ENCODE data around the gene TEX51. TPM values are rescaled to one million over a fixed set of nuclear protein-coding genes. Genes with fewer than 3 reads are reported as not detected.

TEX51 gene
- total RNA-seq, 6 experiments from 2014 or later, result 0.66 TPM; not detected in 5

DNA sequence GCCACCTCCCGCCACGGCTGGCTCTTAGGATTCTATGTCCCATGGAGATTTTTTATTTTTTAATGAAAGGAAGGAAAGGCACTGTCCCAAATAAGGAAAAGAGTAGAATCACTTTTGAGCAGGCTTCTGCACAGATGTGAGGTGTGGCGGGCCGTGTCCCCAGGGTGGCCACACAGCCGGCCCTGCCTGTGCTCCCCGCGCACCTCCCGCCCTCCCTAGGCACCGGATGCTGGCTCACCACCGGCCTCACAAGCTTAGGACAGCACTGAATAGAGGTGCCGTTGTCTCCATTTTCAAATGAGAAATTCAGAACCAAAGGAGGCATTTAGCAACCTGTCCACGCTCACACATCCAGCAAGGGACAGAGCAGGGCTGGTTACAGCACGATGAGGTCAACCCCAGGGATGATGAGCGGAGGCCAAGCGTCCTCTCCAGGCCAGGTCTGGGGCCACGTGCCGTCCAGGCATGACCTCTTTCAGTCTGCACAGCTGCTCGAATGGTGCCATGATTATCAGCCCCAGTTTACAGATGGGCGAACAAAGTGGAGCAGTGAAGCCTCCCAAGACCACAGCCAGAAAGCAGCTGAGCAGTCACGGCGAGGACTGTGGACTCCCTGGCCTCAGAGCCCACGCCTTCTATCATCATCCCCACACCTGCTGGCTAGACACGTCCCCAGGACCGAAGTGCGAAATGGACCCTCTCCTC, 20.7 kb upstream of the TEX51 start:
- Histone ChIP-seq H3K4me3 (no peak overlapping the region), H3K9me3 (no peaks in the 10 kb centered on the region), H3K4me1 (no peaks in the 10 kb centered on the region), H3K27me3 (no peaks in the 10 kb centered on the region), H3K36me3 (no peaks in the 10 kb centered on the region), H3K27ac (no peak overlapping the region)
- intact Hi-C loops (cut with DNase I), result no loop called here
- DNase-seq (peak in 1 of 3 donors; percentile 31), ATAC-seq (no peak)
- WGBS (ENCODE audit: insufficient coverage, low coverage, low lambda C conversion rate, missing lambda C conversion rate), result 79% methylated on average over 15 of the region's 25 CpGs
- TF ChIP-seq, protein P1, sequence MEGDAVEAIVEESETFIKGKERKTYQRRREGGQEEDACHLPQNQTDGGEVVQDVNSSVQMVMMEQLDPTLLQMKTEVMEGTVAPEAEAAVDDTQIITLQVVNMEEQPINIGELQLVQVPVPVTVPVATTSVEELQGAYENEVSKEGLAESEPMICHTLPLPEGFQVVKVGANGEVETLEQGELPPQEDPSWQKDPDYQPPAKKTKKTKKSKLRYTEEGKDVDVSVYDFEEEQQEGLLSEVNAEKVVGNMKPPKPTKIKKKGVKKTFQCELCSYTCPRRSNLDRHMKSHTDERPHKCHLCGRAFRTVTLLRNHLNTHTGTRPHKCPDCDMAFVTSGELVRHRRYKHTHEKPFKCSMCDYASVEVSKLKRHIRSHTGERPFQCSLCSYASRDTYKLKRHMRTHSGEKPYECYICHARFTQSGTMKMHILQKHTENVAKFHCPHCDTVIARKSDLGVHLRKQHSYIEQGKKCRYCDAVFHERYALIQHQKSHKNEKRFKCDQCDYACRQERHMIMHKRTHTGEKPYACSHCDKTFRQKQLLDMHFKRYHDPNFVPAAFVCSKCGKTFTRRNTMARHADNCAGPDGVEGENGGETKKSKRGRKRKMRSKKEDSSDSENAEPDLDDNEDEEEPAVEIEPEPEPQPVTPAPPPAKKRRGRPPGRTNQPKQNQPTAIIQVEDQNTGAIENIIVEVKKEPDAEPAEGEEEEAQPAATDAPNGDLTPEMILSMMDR (IDR thresholded peaks at IDR 0.05), result no peak
- TF ChIP-seq POLR2A (IDR thresholded peaks at IDR 0.05), result no peak

DNA sequence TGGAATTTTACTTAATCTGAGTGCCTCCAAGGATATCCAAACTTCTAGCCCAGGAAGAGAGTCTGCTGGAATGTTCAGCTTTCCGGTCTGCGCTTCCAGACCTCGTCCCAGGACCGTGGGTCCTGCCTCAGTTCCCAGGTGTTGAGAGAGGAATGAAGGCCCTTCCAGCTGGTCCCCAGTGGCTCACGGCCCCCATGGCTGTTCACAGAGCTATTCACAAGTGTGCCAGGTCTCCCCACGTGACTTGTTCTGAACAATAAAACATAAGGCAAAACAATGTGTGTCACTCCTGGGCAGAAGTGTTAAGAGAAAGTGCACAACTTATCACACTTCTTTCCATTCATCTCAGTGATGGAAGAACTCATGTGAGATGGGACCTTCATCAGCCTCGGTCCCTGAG, 20.1 kb upstream of the TEX51 start:
- ATAC-seq, result no peak
- no peaks in the 10 kb centered on the region for H3K9me3 ChIP-seq
- peak in 1 of 3 donors; percentile 13 for DNase-seq

DNA sequence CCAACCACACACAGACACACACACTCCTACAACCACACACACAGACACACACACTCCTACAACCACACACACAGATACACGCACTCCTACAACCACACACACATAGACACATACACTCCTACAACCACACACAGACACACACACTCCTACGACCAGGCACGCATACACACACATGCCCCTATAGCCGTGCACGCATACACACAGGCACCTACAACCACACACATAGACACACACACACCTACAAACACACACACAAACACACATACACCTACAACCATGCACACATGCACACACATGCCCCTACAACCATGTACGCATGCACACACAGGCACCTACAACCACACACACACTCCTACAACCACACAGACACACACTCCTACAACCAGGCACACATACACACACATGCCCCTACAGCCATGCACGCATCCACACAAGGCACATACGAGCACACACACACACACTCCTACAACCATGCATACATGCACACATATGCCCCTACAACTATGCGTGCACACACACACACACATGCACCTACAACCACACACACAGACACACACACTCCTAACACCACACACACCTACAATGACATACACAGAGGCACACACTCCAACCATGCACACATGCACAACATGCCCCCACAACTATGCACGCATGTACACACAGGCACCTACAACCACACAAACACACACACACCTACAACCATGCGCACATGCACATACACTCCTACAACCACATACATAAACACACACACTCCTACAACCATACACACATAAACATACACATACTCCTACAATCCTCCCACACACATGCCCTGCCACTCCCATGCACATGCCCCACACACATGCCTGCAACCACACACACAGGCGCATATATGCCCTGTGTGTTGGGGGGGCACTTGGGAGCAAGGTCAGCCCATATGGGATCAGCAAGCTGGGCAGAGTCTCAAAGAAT, 19.1 kb upstream of the TEX51 start:
- ATAC-seq (no peak), DNase-seq (peak in 1 of 3 donors; percentile 9)
- WGBS (ENCODE audit: insufficient coverage, low coverage, low lambda C conversion rate, missing lambda C conversion rate), result 88% methylated on average over 11 of the region's 12 CpGs
- no peak overlapping the region for H3K27ac ChIP-seq
- no peaks in the 10 kb centered on the region for H3K36me3 ChIP-seq
- intact Hi-C loops (cut with DNase I), result no loop called here
- H3K27me3 ChIP-seq, result no peaks in the 10 kb centered on the region
- H3K4me3 ChIP-seq, result no peak overlapping the region
- no peaks in the 10 kb centered on the region for H3K9me3 ChIP-seq
- H3K4me1 ChIP-seq, result no peaks in the 10 kb centered on the region
- TF ChIP-seq POLR2A (IDR thresholded peaks at IDR 0.05), result no peak
- TF ChIP-seq, protein P1 (IDR thresholded peaks at IDR 0.05), result no peak

More for the DNA sequence above, 20.1 kb upstream of the TEX51 start:
- no peaks in the 10 kb centered on the region for H3K27me3 ChIP-seq
- no peaks in the 10 kb centered on the region for H3K36me3 ChIP-seq
- H3K4me3 ChIP-seq, result no peak overlapping the region
- intact Hi-C loops (cut with DNase I), result no loop called here
- H3K4me1 ChIP-seq, result no peaks in the 10 kb centered on the region
- TF ChIP-seq POLR2A (IDR thresholded peaks at IDR 0.05), result no peak
- TF ChIP-seq, protein P1 (IDR thresholded peaks at IDR 0.05), result no peak
- H3K27ac ChIP-seq, result no peak overlapping the region
- 48% methylated on average over 3 of the region's 7 CpGs for WGBS (ENCODE audit: insufficient coverage, low coverage, low lambda C conversion rate, missing lambda C conversion rate)

DNA sequence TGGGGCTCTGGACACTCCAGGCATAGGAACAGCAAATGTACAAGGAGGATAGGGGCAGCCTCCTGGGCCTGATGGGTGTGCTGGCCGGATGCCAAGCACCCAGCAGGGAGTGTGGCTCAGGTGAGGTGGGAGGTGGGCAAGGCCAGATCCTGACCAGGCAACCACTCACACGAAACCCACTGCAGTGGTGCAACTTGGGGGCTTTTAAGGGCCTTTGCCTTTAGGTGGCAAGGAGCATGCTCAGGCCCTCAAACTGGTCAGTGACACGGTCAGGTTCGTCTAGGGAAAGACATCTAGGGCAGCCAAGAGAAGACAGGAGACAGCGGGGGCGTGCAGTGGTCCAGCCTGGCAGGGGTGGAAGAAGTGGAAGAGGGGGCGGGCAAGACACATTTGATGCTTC, 18.4 kb upstream of the TEX51 start:
- H3K4me1 ChIP-seq, result no peaks in the 10 kb centered on the region
- intact Hi-C loops (cut with DNase I), result no loop called here
- H3K9me3 ChIP-seq, result no peaks in the 10 kb centered on the region
- 68% methylated on average over 5 of the region's 7 CpGs for WGBS (ENCODE audit: insufficient coverage, low coverage, low lambda C conversion rate, missing lambda C conversion rate)
- no peak overlapping the region for H3K27ac ChIP-seq
- H3K4me3 ChIP-seq, result no peak overlapping the region
- TF ChIP-seq, protein P1 (IDR thresholded peaks at IDR 0.05), result no peak
- TF ChIP-seq POLR2A (IDR thresholded peaks at IDR 0.05), result no peak
- no peaks in the 10 kb centered on the region for H3K27me3 ChIP-seq
- DNase-seq, result peak in 1 of 3 donors; percentile 25
- no peaks in the 10 kb centered on the region for H3K36me3 ChIP-seq
- ATAC-seq, result no peak

Data from right lobe of liver (tissue), 6 donors.